Ishikawa (cell line): ENCODE results near the gene THEM5.

ENCODE experiments used
- CREB1 ChIP-seq: IDR thresholded peaks from 2 replicates; pipeline ENCODE4 v1.6.1; 2012; ENCODE audit warnings: low read depth
- EGR1 ChIP-seq: IDR thresholded peaks from 2 replicates; pipeline ENCODE4 v1.6.1; 2012
- EP300 ChIP-seq: IDR thresholded peaks from 2 replicates; pipeline ENCODE4 v1.6.1; 2012; ENCODE audit warnings: borderline replicate concordance
- FOXM1 ChIP-seq: IDR thresholded peaks from 2 replicates; pipeline ENCODE4 v1.6.1; 2012; ENCODE audit warnings: low read depth, borderline replicate concordance
- RAD21 ChIP-seq: IDR thresholded peaks from 2 replicates; pipeline ENCODE4 v1.6.1; 2012; ENCODE audit warnings: low read depth
- TCF12 ChIP-seq: IDR thresholded peaks from 2 replicates; pipeline ENCODE4 v1.6.1; 2012; ENCODE audit warnings: low read depth
- TEAD4 ChIP-seq: IDR thresholded peaks from 2 replicates; pipeline ENCODE4 v1.6.1; 2012
- YY1 ChIP-seq: IDR thresholded peaks from 2 replicates; pipeline ENCODE4 v1.6.1; 2012; ENCODE audit warnings: low read depth
- TF ChIP-seq, protein P1 (sequence below): IDR thresholded peaks from 2 replicates; pipeline ENCODE4 v1.6.1; 2012
- TF ChIP-seq, protein P2 (sequence below): IDR thresholded peaks from 2 replicates; pipeline ENCODE4 v1.6.1; 2012; ENCODE audit warnings: low read depth, mild to moderate bottlenecking

DNA sequence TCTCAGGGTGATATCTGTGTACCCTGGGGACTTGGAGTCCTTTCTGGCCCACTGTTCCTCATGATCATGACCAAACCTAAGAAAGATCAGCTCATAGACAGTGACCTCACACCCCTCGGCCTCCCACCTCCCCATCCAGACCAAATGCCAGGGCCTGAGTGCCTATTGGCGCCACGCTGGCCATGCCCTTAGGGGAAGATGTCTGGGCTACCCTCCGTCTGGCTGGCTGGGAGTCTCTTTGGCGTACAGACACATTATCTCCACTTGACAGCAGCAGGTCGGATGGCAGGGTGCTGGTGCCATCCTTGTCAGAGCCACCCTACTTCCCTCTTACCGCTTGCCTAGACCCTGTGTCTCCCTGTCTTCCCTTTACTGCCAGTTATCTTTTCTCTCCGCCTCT is 30.3 kb downstream of the THEM5 start:
- TF ChIP-seq FOXM1 (no peak), CREB1 (no peak), YY1 (no peak), TEAD4 (no peak), EP300 (no peak), TCF12 (no peak), EGR1 (no peak), RAD21 (no peak)
- TF ChIP-seq, protein P1, sequence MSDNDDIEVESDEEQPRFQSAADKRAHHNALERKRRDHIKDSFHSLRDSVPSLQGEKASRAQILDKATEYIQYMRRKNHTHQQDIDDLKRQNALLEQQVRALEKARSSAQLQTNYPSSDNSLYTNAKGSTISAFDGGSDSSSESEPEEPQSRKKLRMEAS: no peak
- TF ChIP-seq, protein P2, sequence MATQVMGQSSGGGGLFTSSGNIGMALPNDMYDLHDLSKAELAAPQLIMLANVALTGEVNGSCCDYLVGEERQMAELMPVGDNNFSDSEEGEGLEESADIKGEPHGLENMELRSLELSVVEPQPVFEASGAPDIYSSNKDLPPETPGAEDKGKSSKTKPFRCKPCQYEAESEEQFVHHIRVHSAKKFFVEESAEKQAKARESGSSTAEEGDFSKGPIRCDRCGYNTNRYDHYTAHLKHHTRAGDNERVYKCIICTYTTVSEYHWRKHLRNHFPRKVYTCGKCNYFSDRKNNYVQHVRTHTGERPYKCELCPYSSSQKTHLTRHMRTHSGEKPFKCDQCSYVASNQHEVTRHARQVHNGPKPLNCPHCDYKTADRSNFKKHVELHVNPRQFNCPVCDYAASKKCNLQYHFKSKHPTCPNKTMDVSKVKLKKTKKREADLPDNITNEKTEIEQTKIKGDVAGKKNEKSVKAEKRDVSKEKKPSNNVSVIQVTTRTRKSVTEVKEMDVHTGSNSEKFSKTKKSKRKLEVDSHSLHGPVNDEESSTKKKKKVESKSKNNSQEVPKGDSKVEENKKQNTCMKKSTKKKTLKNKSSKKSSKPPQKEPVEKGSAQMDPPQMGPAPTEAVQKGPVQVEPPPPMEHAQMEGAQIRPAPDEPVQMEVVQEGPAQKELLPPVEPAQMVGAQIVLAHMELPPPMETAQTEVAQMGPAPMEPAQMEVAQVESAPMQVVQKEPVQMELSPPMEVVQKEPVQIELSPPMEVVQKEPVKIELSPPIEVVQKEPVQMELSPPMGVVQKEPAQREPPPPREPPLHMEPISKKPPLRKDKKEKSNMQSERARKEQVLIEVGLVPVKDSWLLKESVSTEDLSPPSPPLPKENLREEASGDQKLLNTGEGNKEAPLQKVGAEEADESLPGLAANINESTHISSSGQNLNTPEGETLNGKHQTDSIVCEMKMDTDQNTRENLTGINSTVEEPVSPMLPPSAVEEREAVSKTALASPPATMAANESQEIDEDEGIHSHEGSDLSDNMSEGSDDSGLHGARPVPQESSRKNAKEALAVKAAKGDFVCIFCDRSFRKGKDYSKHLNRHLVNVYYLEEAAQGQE: no peak
